Liver (tissue), 9 donors: ENCODE data around the gene ACADSB. TPM values are rescaled to one million over a fixed set of nuclear protein-coding genes. Genes with fewer than 3 reads are reported as not detected.

Experiments
- DNase-seq: peaks from one replicate; pipeline ENCODE4 v3.0.0-alpha.2; 2017; ENCODE audit warnings: low spot score
- H3K27ac ChIP-seq, 2 donors: one replicate each; pipeline ENCODE4 v1.7.0; 2013; ENCODE audit warnings: inconsistent platforms in 2 of 2, low read length in 2 of 2, control low read depth in 1 of 2, low read depth in 1 of 2, mild to moderate bottlenecking in 1 of 2
- H3K27me3 ChIP-seq, 4 donors: one replicate each; pipeline versions ENCODE4 v1.6.1 to v1.7.0; 2013; ENCODE audit warnings: low read length in 3 of 4, inconsistent platforms in 1 of 4, mild to moderate bottlenecking in 1 of 4, moderate library complexity in 1 of 4; ENCODE audit not compliant: control insufficient read depth in 4 of 4, insufficient read depth in 4 of 4
- H3K36me3 ChIP-seq, 4 donors: one replicate each; pipeline versions ENCODE4 v1.6.1 to v1.7.0; 2013; ENCODE audit warnings: low read length in 3 of 4, mild to moderate bottlenecking in 3 of 4, low read depth in 1 of 4, moderate library complexity in 1 of 4; ENCODE audit not compliant: control insufficient read depth in 4 of 4, insufficient read depth in 3 of 4
- H3K4me1 ChIP-seq, 4 donors: one replicate each; pipeline versions ENCODE4 v1.6.1 to v1.7.0; 2013; ENCODE audit warnings: low read length in 3 of 4, mild to moderate bottlenecking in 3 of 4, moderate library complexity in 1 of 4; ENCODE audit not compliant: control insufficient read depth in 4 of 4, insufficient read depth in 4 of 4
- H3K4me3 ChIP-seq, 3 donors: one replicate each; pipeline versions ENCODE4 v1.6.1 to v1.7.0; 2013; ENCODE audit warnings: low read length in 3 of 3, control low read depth in 1 of 3, low read depth in 1 of 3, mild to moderate bottlenecking in 1 of 3
- H3K9ac ChIP-seq, 2 donors: one replicate each; pipeline ENCODE4 v1.7.0; 2013; ENCODE audit warnings: low read length in 2 of 2, mild to moderate bottlenecking in 2 of 2, moderate library complexity in 2 of 2, control low read depth in 1 of 2, low read depth in 1 of 2
- H3K9me3 ChIP-seq, 4 donors: one replicate each; pipeline versions ENCODE4 v1.6.1 to v1.7.0; 2013; ENCODE audit warnings: low read length in 3 of 4; ENCODE audit not compliant: control insufficient read depth in 4 of 4
- ATF3 ChIP-seq: IDR thresholded peaks from 2 replicates; pipeline ENCODE4 v1.6.1; 2016; ENCODE audit warnings: antibody characterized with exemption
- CTCF ChIP-seq: fragments of 150-350 bp; IDR thresholded peaks from 2 replicates; pipeline ENCODE4 v1.5.1; 2017; ENCODE audit warnings: improper control_type of control experiment, low read depth, low read length; ENCODE audit not compliant: missing input control
- EGR1 ChIP-seq, 2 donors: IDR thresholded peaks; 2 replicates each; pipeline ENCODE4 v1.6.1; 2016 to 2018; ENCODE audit warnings: antibody characterized with exemption in 2 of 2, low read depth in 2 of 2
- FOXA1 ChIP-seq: IDR thresholded peaks from 2 replicates; pipeline ENCODE4 v1.6.1; 2016; ENCODE audit warnings: antibody characterized with exemption
- FOXA2 ChIP-seq: IDR thresholded peaks from 2 replicates; pipeline ENCODE4 v1.6.1; 2016; ENCODE audit warnings: antibody characterized with exemption
- GABPA ChIP-seq, 2 donors: IDR thresholded peaks in 1 of 2; conservative IDR thresholded peaks in 1 of 2; 2 replicates each; pipeline ENCODE4 v1.6.1; 2016; ENCODE audit warnings: antibody characterized with exemption in 2 of 2, mild to moderate bottlenecking in 1 of 2, moderate library complexity in 1 of 2
- HNF4A ChIP-seq, 2 donors: conservative IDR thresholded peaks; 2 replicates each; pipeline ENCODE4 v1.6.1; 2016; ENCODE audit warnings: antibody characterized with exemption in 2 of 2, mild to moderate bottlenecking in 2 of 2
- HNF4G ChIP-seq: IDR thresholded peaks from 2 replicates; pipeline ENCODE4 v1.6.1; 2016; ENCODE audit warnings: antibody characterized with exemption
- NR2F2 ChIP-seq: IDR thresholded peaks from 2 replicates; pipeline ENCODE4 v1.6.1; 2016; ENCODE audit warnings: antibody characterized with exemption
- RAD21 ChIP-seq, 2 donors: IDR thresholded peaks; 2 replicates each; pipeline ENCODE4 v1.6.1; 2016; ENCODE audit warnings: antibody characterized with exemption in 2 of 2, mild to moderate bottlenecking in 2 of 2
- RXRA ChIP-seq, 2 donors: IDR thresholded peaks; 2 replicates each; pipeline ENCODE4 v1.6.1; 2017 to 2018; ENCODE audit warnings: antibody characterized with exemption in 2 of 2, mild to moderate bottlenecking in 1 of 2
- SP1 ChIP-seq: IDR thresholded peaks from 2 replicates; pipeline ENCODE4 v1.6.1; 2018; ENCODE audit warnings: antibody characterized with exemption, mild to moderate bottlenecking
- TAF1 ChIP-seq: conservative IDR thresholded peaks from 2 replicates; pipeline ENCODE4 v1.6.1; 2016; ENCODE audit warnings: antibody characterized with exemption, mild to moderate bottlenecking
- YY1 ChIP-seq: IDR thresholded peaks from 2 replicates; pipeline ENCODE4 v1.6.1; 2016; ENCODE audit warnings: antibody characterized with exemption, mild to moderate bottlenecking
- WGBS: extraction: QIAGEN DNeasy Blood & Tissue Kit; methylation state at CpG from one replicate; pipeline ENCODE4 v1.1.7; 2013; 5-methylcytosine and 5-hydroxymethylcytosine counted together
- polyA plus RNA-seq, 2 donors: library from polyadenylated mRNA; stranded (reverse) in 1 of 2; unstranded in 1 of 2; fragments of 200-250 nt in 1 of 2; fragments of >200 nt in 1 of 2; fragmentation: Nextera tagmentation in 1 of 2; extraction: Ambion mirVana in 1 of 2; gene quantifications; one replicate each; pipeline versions ENCODE4 v1.2.1 to v1.2.3, GENCODE V29; 2013 to 2015
- total RNA-seq, 2 donors: library from RNA; depleted of rRNA; stranded (reverse); fragments of >200 nt; gene quantifications; one replicate each; pipeline ENCODE4 v1.2.3, GENCODE V29; 2014
- TF ChIP-seq, protein P1 (sequence below): IDR thresholded peaks from 2 replicates; pipeline ENCODE4 v1.6.1; 2016; ENCODE audit warnings: antibody characterized with exemption
- TF ChIP-seq, protein P2 (sequence below): IDR thresholded peaks from 2 replicates; pipeline ENCODE4 v1.6.1; 2016; ENCODE audit warnings: antibody characterized with exemption, mild to moderate bottlenecking
- donor health status: healthy.
- donor health status: healthy.
- donor health status: healthy.
- donor health status: healthy.
- donor health status: healthy.

Gene ACADSB
- total and polyA plus RNA-seq, 4 donors: 97.9 to 164 (median 110) TPM

DNA sequence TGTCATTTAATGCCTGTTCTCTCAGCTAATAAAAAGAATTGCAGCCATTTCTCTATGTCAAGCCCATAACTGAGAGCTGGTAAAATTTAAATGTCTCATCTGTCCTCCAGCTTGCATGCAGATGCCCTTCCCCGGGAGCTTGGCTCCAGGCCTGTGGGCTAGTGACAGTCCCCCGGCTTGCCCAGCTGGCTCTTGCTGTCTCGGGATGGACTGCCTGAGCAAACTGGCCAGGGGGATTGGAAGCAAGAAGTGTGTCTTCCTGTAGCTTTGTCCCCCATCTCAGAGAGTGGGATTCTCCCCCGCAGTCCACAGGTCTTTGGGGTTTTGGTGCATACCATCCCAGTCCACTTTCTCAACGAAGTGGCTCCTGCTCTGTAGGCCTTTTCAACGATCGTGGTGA is 73.1 kb downstream of the ACADSB start:
- WGBS: 75% methylated on average over 7 of the region's 7 CpGs
- Histone ChIP-seq H3K4me3 (no peak overlapping the region), H3K27ac (no peak overlapping the region), H3K9ac (no peak overlapping the region), H3K27me3 (no peaks in the 10 kb centered on the region), H3K36me3 (no peaks in the 10 kb centered on the region), H3K9me3 (no peaks in the 10 kb centered on the region), H3K4me1 (no peaks in the 10 kb centered on the region)
- DNase-seq: no peak
- TF ChIP-seq YY1 (no peak), ATF3 (no peak), HNF4A (conservative IDR thresholded peaks at IDR 0.05) (no peak), CTCF (no peak), GABPA (IDR thresholded peaks at IDR 0.05 in 1 of 2, conservative IDR thresholded peaks at IDR 0.05 in 1 of 2) (no peak), RAD21 (IDR thresholded peaks at IDR 0.05) (no peak), HNF4G (no peak), RXRA (IDR thresholded peaks at IDR 0.05) (no peak), TAF1 (no peak), FOXA2 (no peak), EGR1 (IDR thresholded peaks at IDR 0.05; ENCODE audit: low read depth in 2 of 2) (no peak)

DNA sequence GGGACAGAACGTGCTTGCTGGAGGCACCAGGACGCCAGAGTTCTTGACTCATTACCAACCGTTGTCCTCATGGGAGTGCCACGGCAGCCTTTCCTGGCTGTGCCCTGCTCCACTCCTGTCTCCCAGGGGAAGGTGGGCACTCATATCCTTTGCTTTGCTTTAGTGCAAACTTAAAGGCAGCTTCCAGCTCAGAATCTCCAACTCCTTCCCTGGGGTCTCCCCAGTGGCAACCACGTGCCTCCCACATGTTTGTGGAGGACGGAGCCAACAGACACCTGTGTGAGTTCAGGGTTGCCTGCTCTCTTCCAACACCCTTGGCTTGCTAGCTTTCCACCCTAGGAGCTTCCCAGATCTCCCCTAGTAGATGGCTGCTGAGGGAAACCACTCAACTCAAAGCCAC is 75.0 kb downstream of the ACADSB start:
- no peak overlapping the region for H3K9ac ChIP-seq
- H3K36me3 ChIP-seq: no peaks in the 10 kb centered on the region
- TF ChIP-seq, protein P1, sequence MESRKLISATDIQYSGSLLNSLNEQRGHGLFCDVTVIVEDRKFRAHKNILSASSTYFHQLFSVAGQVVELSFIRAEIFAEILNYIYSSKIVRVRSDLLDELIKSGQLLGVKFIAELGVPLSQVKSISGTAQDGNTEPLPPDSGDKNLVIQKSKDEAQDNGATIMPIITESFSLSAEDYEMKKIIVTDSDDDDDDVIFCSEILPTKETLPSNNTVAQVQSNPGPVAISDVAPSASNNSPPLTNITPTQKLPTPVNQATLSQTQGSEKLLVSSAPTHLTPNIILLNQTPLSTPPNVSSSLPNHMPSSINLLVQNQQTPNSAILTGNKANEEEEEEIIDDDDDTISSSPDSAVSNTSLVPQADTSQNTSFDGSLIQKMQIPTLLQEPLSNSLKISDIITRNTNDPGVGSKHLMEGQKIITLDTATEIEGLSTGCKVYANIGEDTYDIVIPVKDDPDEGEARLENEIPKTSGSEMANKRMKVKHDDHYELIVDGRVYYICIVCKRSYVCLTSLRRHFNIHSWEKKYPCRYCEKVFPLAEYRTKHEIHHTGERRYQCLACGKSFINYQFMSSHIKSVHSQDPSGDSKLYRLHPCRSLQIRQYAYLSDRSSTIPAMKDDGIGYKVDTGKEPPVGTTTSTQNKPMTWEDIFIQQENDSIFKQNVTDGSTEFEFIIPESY: no peak
- no peak for TF ChIP-seq GABPA (IDR thresholded peaks at IDR 0.05 in 1 of 2, conservative IDR thresholded peaks at IDR 0.05 in 1 of 2)
- TF ChIP-seq FOXA1: no peak
- H3K27ac ChIP-seq: no peak overlapping the region
- H3K27me3 ChIP-seq: no peaks in the 10 kb centered on the region
- no peak overlapping the region for H3K4me3 ChIP-seq
- DNase-seq: no peak
- H3K9me3 ChIP-seq: no peaks in the 10 kb centered on the region
- no peaks in the 10 kb centered on the region for H3K4me1 ChIP-seq
- 92% methylated on average over 6 of the region's 6 CpGs for WGBS

DNA sequence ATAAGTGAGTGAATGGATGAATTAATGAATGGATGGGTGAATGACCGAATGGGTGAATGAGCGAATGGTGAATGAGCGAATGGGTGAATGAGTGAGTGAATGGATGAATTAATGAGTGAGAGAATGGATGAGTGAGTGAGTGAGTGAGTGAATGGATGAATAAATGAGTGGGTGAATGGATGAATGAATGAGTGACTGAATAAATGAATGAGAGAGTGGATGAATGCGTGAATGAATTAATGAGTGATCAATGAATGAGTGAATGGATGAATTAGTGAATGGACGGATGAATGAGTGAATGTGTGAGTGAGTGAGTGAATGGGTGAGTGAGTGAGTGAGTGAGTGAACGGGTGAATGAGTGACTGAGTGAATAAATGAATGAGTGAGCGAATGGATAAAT is 77.5 kb downstream of the ACADSB start:
- no peaks in the 10 kb centered on the region for H3K27me3 ChIP-seq
- H3K9me3 ChIP-seq: no peaks in the 10 kb centered on the region
- H3K9ac ChIP-seq: no peak overlapping the region
- 77% methylated on average over 7 of the region's 7 CpGs for whole genome bisulfite sequencing
- H3K4me3 ChIP-seq: no peak overlapping the region
- no peak overlapping the region for H3K27ac ChIP-seq
- no peak for TF ChIP-seq HNF4A (conservative IDR thresholded peaks at IDR 0.05)
- no peak for TF ChIP-seq RXRA (IDR thresholded peaks at IDR 0.05)
- TF ChIP-seq TAF1: no peak
- TF ChIP-seq ATF3: no peak
- no peak for TF ChIP-seq SP1
- TF ChIP-seq FOXA2: no peak
- no peak for TF ChIP-seq HNF4G
- TF ChIP-seq, protein P2, sequence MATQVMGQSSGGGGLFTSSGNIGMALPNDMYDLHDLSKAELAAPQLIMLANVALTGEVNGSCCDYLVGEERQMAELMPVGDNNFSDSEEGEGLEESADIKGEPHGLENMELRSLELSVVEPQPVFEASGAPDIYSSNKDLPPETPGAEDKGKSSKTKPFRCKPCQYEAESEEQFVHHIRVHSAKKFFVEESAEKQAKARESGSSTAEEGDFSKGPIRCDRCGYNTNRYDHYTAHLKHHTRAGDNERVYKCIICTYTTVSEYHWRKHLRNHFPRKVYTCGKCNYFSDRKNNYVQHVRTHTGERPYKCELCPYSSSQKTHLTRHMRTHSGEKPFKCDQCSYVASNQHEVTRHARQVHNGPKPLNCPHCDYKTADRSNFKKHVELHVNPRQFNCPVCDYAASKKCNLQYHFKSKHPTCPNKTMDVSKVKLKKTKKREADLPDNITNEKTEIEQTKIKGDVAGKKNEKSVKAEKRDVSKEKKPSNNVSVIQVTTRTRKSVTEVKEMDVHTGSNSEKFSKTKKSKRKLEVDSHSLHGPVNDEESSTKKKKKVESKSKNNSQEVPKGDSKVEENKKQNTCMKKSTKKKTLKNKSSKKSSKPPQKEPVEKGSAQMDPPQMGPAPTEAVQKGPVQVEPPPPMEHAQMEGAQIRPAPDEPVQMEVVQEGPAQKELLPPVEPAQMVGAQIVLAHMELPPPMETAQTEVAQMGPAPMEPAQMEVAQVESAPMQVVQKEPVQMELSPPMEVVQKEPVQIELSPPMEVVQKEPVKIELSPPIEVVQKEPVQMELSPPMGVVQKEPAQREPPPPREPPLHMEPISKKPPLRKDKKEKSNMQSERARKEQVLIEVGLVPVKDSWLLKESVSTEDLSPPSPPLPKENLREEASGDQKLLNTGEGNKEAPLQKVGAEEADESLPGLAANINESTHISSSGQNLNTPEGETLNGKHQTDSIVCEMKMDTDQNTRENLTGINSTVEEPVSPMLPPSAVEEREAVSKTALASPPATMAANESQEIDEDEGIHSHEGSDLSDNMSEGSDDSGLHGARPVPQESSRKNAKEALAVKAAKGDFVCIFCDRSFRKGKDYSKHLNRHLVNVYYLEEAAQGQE: no peak
- no peak for TF ChIP-seq NR2F2
- DNase-seq: no peak
- H3K4me1 ChIP-seq: no peaks in the 10 kb centered on the region
- no peaks in the 10 kb centered on the region for H3K36me3 ChIP-seq
